HUES6 (cell line): ENCODE measurements around the gene BMPR1B.

Experiments used
- H3K27ac ChIP-seq: 2 replicates; pipeline ENCODE4 v1.7.0; 2013; ENCODE audit warnings: low read depth, mild to moderate bottlenecking, low read length, inconsistent platforms
- H3K27me3 ChIP-seq: 2 replicates; pipeline ENCODE4 v1.6.1; 2013; ENCODE audit warnings: low read length; ENCODE audit not compliant: control insufficient read depth, insufficient read depth
- H3K36me3 ChIP-seq: 2 replicates; pipeline ENCODE4 v1.6.1; 2013; ENCODE audit warnings: low read length; ENCODE audit not compliant: control insufficient read depth, insufficient read depth
- H3K4me1 ChIP-seq: 2 replicates; pipeline ENCODE4 v1.6.1; 2013; ENCODE audit warnings: low read length; ENCODE audit not compliant: control insufficient read depth, insufficient read depth
- H3K4me3 ChIP-seq: 2 replicates; pipeline ENCODE4 v1.5.1; 2013; ENCODE audit warnings: low read depth, low read length
- H3K9ac ChIP-seq: one replicate; pipeline ENCODE4 v1.6.1; 2013; ENCODE audit warnings: mild to moderate bottlenecking, low read length
- H3K9me3 ChIP-seq: 2 replicates; pipeline ENCODE4 v1.6.1; 2013; ENCODE audit warnings: low read depth, low read length; ENCODE audit not compliant: control insufficient read depth, insufficient read depth

Gene BMPR1B

GRCh38 chr4:94911106-94911505 lies 153.4 kb downstream of the BMPR1B start:
- Histone ChIP-seq H3K4me1 (peaks cover 4% of the 10 kb centered on the region; the same call in 1 of the 2 replicates), H3K36me3 (no peaks in the 10 kb centered on the region), H3K27ac (no peak overlapping the region), H3K27me3 (no peaks in the 10 kb centered on the region), H3K9ac (no peak overlapping the region), H3K4me3 (no peak overlapping the region), H3K9me3 (peaks cover 9% of the 10 kb centered on the region)

- Histone ChIP-seq H3K9ac (no peak overlapping the region), H3K4me1 (peaks cover under 1% of the 10 kb centered on the region; the same call in 1 of the 2 replicates), H3K36me3 (no peaks in the 10 kb centered on the region), H3K27ac (no peak overlapping the region), H3K9me3 (peaks cover 24% of the 10 kb centered on the region), H3K4me3 (no peak overlapping the region), H3K27me3 (no peaks in the 10 kb centered on the region)
Observed at GRCh38 chr4:94912606-94913005, 154.9 kb downstream of the BMPR1B start.

GRCh38 chr4:94913316-94913715 lies 155.6 kb downstream of the BMPR1B start:
- Histone ChIP-seq H3K27me3 (no peaks in the 10 kb centered on the region), H3K36me3 (no peaks in the 10 kb centered on the region), H3K27ac (no peak overlapping the region), H3K9me3 (peaks cover 30% of the 10 kb centered on the region), H3K4me3 (no peak overlapping the region), H3K9ac (no peak overlapping the region), H3K4me1 (no peaks in the 10 kb centered on the region)

DNA sequence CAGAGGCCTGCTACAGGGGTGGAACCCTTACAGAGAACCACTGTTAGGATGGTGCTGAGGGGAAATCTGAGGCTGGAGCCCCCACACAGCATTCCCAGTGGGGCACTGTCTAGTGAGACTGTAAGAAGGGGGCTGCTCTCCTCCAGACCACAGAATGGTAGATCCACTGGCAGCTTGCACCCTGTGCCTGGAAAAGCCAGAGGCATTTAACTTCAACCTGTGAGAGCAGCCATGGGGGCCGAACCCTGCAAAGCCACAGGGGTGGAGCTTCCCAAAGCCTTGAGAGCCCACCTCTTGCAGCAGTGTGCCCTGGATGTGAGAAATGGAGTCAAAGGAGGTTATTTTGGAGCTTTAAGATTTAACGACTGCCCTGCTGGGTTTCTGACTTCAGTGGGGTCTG lies 159.4 kb downstream of the BMPR1B start:
- H3K27ac ChIP-seq = no peak overlapping the region
- no peak overlapping the region for H3K4me3 ChIP-seq
- no peaks in the 10 kb centered on the region for H3K27me3 ChIP-seq

GRCh38 chr4:94918543-94918942 lies 160.8 kb downstream of the BMPR1B start:
- Histone ChIP-seq H3K27ac (no peak overlapping the region), H3K9me3 (peaks cover 30% of the 10 kb centered on the region), H3K4me3 (no peak overlapping the region), H3K4me1 (no peaks in the 10 kb centered on the region), H3K9ac (no peak overlapping the region), H3K36me3 (no peaks in the 10 kb centered on the region), H3K27me3 (no peaks in the 10 kb centered on the region)

More for the DNA sequence above, 159.4 kb downstream of the BMPR1B start:
- no peak overlapping the region for H3K9ac ChIP-seq
- H3K4me1 ChIP-seq = no peaks in the 10 kb centered on the region
- H3K36me3 ChIP-seq = no peaks in the 10 kb centered on the region
- H3K9me3 ChIP-seq = peaks cover 30% of the 10 kb centered on the region

DNA sequence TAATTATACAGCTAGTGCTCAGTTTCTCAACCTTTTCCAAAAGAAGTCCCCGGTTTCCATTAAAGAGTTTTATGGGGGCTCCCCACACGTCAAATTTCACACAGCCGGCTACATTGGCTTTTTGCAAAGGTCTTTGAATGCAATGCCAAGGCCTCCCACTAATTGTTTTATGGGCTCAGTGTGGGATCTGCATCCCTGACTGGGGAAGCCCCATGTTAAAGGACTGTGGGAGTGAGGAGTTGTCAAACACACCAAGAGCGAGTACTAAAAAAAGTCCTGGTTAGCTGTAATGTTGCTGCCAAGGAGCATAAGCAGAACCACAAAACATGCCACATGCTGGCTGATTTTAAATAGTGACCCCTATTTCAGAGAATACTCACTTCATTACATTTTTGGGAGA lies 162.6 kb downstream of the BMPR1B start:
- Histone ChIP-seq H3K27ac (no peak overlapping the region), H3K4me1 (no peaks in the 10 kb centered on the region), H3K9me3 (peaks cover 28% of the 10 kb centered on the region), H3K36me3 (no peaks in the 10 kb centered on the region), H3K27me3 (no peaks in the 10 kb centered on the region), H3K4me3 (no peak overlapping the region), H3K9ac (no peak overlapping the region)

DNA sequence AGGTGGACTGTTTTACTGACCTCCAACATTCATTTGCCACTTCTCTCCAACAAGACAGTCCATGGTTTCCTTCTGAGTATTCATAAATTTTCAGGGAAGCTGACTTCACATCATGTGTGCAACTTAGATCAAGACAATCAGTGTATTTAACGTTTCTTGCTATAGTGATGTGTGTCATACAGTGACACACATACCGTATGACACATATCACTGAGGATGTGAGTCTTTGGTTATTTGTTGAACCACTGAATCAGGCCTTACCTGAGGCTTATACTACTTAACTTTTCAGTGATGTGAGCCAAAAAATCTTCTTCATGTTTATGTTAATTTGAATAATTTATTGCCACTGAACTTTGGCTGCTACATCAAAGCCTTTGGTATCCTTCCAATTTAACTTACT lies 166.8 kb downstream of the BMPR1B start:
- Histone ChIP-seq H3K4me3 (no peak overlapping the region), H3K27ac (no peak overlapping the region), H3K36me3 (no peaks in the 10 kb centered on the region), H3K9me3 (no peaks in the 10 kb centered on the region), H3K9ac (no peak overlapping the region), H3K27me3 (no peaks in the 10 kb centered on the region), H3K4me1 (peaks cover 13% of the 10 kb centered on the region)

DNA sequence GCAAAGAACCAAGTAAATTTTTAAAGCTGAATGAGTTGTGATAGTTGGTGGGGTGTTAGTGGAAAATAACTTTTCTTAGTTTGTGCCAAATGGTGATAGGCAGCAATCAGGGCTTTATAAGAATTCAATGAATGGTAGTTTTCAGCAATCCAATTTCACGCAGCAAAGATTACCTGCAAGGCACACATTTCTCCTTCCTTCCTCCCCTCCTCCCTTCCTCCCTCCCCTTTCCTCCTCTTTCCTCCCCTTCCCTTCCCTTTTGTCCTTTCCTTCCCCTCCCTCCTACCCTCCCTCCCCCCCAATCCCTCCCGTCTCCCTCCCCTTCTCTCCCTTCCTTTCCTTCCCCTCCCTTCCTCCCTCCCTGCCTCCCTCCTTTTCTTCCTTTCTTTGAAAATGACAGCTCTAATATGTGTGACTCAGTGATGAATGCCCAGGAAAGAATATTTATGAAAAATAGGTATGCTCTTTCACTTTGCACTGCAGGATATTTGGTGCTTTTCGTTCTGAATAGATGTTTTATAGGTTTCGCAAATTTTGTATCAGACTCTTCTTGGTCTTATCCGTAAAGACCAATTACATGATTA lies 168.1 kb downstream of the BMPR1B start:
- peaks cover 16% of the 10 kb centered on the region for H3K4me1 ChIP-seq
- no peaks in the 10 kb centered on the region for H3K36me3 ChIP-seq
- H3K4me3 ChIP-seq = no peak overlapping the region
- H3K27ac ChIP-seq = no peak overlapping the region
- no peak overlapping the region for H3K9ac ChIP-seq
- no peaks in the 10 kb centered on the region for H3K9me3 ChIP-seq
- no peaks in the 10 kb centered on the region for H3K27me3 ChIP-seq

DNA sequence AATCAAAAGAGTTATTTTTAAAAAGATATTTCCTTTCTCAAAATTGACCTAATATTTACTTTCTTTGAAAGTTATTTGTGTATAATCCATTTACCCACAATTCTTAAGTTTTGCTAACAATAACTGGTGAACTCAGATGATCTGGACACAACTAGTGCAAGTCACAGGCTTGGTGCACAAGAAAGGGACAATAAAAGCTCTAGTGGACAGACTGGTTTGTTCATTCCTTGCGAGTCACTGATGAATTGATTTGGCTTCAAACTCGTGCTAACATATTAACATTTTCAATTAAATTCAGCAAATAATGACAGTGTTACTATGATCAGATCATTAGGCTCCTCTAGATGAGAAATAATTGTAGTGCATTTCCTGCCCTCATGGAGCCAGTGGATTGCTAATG lies 169.2 kb downstream of the BMPR1B start:
- no peak overlapping the region for H3K9ac ChIP-seq
- H3K4me1 ChIP-seq = peaks cover 16% of the 10 kb centered on the region
- H3K27me3 ChIP-seq = no peaks in the 10 kb centered on the region
- H3K4me3 ChIP-seq = no peak overlapping the region
- no peaks in the 10 kb centered on the region for H3K9me3 ChIP-seq
- no peak overlapping the region for H3K27ac ChIP-seq
- H3K36me3 ChIP-seq = no peaks in the 10 kb centered on the region

DNA sequence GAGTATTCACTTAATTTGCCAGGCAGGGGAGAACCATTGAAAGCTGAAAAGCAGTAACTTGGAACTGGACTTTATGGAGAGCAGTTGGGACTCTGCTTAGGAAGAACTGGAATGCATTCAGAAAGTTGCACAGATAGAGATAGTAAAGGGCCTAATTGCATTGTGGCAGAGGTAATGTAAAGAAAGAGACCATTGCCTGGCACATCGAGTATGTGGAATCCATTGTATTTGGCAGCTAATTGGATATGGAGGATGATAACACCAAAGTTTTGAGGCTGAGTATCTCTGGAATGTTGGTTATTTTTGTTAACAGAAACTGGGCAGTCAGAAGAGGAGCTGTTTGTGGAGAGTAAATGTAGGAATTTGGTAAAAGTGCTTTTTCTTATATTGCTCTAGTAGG lies 169.9 kb downstream of the BMPR1B start:
- no peak overlapping the region for H3K27ac ChIP-seq
- no peaks in the 10 kb centered on the region for H3K9me3 ChIP-seq
- peaks cover 16% of the 10 kb centered on the region for H3K4me1 ChIP-seq
- H3K4me3 ChIP-seq = no peak overlapping the region
- no peak overlapping the region for H3K9ac ChIP-seq
- H3K36me3 ChIP-seq = no peaks in the 10 kb centered on the region
- H3K27me3 ChIP-seq = no peaks in the 10 kb centered on the region

DNA sequence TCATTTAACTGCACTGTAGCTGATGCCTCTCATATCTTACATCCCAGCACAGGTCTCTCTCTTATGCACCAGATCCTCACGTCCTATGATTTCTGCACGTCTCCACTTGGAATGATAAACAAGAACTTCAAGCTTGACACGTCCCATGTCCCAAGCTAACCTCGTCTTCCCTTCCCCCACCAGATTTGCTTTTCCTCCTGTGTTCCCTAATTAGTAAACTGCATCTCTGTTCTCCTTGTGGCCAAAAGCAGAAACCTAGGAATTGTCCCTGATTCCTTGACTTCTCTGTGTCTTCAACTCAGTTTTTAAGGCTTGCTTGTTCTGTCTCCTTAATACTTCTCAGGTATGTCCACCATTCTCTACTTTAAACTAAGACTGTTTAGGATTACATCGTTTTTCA lies 171.9 kb downstream of the BMPR1B start:
- no peaks in the 10 kb centered on the region for H3K9me3 ChIP-seq
- H3K4me1 ChIP-seq = peaks cover 16% of the 10 kb centered on the region
- H3K9ac ChIP-seq = no peak overlapping the region
- H3K27me3 ChIP-seq = no peaks in the 10 kb centered on the region
- H3K36me3 ChIP-seq = no peaks in the 10 kb centered on the region
- H3K27ac ChIP-seq = no peak overlapping the region
- H3K4me3 ChIP-seq = no peak overlapping the region

DNA sequence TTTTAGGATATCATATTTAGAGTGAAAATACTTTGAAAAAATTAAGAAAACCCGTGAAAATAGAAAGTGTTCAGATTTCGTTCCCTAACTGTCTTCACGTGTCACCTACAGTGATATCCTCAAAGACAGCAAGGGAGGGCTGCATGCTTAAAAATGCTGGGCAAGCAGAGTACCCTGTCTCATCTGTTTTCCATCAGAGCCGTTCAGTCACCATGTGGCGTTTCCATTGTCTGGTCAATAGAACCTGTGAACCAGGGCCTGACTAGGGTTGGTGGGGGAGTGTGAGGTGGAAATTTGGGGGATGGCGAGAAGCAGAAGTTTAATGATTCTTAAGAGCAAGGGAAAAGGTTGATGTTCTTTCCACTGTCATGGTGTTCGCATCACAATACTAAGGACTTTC lies 173.9 kb downstream of the BMPR1B start:
- H3K9me3 ChIP-seq = no peaks in the 10 kb centered on the region
- H3K27ac ChIP-seq = no peak overlapping the region
- H3K4me3 ChIP-seq = no peak overlapping the region
- H3K4me1 ChIP-seq = peaks cover 16% of the 10 kb centered on the region
- no peaks in the 10 kb centered on the region for H3K27me3 ChIP-seq
- H3K36me3 ChIP-seq = no peaks in the 10 kb centered on the region
- no peak overlapping the region for H3K9ac ChIP-seq
